Measurements from ENCODE around the gene TAC1. TPM values are rescaled to one million over a fixed set of nuclear protein-coding genes. Genes with fewer than 3 reads are reported as not detected.
"Not testable (repeated sequence)": the region's sequence is repeated elsewhere in the genome, so short reads cannot be mapped to it uniquely, and the experiment has no call there.

Gene TAC1, protein sequence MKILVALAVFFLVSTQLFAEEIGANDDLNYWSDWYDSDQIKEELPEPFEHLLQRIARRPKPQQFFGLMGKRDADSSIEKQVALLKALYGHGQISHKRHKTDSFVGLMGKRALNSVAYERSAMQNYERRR
- 20.4 and 26.2 TPM in 2 replicates for total RNA-seq (2014; rRNA removed; shearing (Covaris generic))

DNA sequence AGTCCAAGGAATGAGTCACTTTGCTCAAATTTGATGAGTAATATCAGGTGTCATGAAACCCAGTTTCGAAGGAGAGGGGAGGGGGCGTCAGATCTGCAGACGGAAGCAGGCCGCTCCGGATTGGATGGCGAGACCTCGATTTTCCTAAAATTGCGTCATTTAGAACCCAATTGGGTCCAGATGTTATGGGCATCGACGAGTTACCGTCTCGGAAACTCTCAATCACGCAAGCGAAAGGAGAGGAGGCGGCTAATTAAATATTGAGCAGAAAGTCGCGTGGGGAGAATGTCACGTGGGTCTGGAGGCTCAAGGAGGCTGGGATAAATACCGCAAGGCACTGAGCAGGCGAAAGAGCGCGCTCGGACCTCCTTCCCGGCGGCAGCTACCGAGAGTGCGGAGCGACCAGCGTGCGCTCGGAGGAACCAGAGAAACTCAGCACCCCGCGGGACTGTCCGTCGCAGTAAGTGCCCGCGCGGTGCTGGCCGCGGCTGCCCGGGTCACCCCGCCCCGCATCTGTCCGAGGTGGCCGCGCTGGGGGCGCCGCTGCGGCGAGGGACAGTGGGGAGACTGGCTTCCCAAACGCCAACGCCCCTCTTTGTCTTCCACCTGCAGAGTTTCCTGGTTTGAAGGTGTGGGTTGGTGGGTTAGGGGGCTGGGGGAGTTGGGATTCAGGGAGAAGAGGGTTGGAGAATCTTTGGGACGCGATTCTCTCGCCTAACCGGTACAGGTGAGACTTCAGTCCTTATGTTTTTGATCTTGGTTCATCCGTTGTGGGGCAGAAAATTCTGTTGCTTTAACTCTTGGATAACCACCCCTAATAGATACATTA, at the start of gene TAC1:
Gene TAC1 (plus strand): TSS at position 351 of the 829 bp plus-strand sequence. CDS start 527 bp downstream, outside the sequence.
- peak; percentile 23 for DNase-seq (ENCODE audit: low read depth)

DNA sequence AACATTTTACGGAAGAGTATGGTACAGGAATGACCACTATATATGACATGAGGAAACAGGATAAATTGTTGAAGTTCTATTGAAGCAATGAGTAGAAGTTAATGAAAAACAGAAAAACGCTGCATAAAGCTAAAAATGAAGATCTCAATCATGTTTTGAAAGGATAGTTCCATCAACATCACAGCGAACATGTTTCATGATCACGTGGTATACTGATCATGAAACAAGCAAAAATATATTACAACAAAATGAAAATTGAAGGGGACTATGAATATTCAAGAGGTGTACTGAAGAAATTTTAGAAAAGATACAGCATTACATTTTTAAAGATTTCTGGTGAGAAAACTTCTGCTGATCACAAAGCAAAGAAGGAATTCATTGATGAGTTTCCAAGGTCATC, 45.9 kb upstream of the TAC1 start:
- DNase-seq (ENCODE audit: low read depth) = no peak

DNA sequence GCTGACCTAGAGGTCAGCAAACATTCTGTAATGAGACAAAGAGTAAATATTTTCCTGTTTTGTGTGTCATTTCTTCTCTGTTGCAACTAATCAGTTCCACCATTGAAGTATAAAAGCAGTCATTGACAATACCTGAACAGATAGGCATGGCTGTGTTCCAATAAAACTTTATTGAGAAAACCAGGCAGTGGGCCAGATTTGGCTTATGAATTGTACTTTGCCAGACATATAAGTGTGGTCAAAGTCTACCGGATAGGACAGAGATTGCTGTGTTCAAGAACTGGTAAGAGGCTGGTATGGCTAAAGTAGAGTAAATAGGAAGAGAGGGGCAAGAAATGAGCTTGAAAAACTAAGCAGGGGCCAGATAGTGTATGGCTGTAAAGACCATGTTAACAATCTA, 38.3 kb upstream of the TAC1 start:
- no peak for DNase-seq (ENCODE audit: low read depth)

DNA sequence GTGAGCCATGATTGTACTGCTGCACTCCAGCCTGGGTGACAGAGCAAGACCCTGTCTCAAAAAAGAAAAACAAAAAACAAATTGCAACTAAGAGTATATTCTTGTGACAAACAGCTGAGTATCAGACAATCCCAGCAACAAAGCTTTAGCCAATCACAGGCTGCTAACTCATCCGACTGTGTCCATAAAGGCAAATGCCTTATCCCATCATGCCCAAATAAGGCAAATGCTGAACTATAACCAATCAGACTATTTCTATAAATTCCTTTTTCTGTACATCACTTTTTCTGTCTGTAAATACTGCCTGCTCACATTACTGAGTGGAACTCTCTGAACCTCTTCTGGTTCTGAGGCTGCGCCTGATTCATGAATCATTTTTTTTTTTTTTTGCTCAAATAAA, 37.5 kb upstream of the TAC1 start:
- no peak for DNase-seq (ENCODE audit: low read depth)

- no peak for DNase-seq (ENCODE audit: low read depth)
Measured at GRCh38 chr7:97697396-97697795, 34.5 kb upstream of the TAC1 start.

- peak; percentile 49 for DNase-seq (ENCODE audit: low read depth)
Measured at GRCh38 chr7:97722386-97722785, 9.5 kb upstream of the TAC1 start.

GRCh38 chr7:97732565-97733275, 834 bp downstream of the TAC1 start:
- no peak for DNase-seq (ENCODE audit: low read depth)

- no peak for DNase-seq (ENCODE audit: low read depth)
Measured at GRCh38 chr7:97733276-97734161, 1.6 kb downstream of the TAC1 start.

DNA sequence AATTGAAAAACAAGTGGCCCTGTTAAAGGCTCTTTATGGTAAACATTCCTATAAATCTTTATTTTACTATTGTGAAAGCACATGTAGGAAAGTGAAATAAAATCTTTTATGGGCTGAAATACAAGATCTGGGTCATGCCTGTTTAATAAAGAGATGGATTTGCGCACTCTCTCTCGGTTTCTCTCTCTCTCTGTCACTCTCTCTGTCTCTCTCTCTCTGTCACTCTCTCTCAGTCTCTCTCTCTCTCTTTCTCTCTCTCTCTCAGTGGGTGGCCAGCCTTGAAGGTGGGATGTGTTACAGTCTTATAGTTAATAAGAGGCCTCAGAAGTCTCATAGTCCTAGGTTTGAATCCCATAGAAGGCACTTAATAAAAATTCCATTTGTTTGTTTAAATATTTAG, 2.4 kb downstream of the TAC1 start:
- no peak for DNase-seq (ENCODE audit: low read depth)

DNA sequence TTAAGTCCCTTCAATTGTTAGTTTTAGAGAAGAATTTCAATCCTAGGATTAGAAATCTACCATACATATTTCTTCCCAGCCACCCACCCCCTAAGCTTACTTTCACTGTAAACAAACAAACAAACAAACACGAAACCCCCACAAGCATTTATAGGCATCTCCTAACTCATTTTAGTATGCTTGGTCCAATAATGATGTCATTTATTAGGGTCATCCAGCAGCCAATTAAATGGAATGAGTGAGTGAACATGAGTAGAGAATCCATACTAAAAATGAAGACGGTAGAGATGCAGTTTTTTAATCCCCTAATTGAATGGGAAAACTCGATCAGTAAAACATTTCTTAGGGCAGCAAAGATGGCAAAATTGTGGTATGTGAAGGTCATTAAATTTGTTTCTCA, 3.2 kb downstream of the TAC1 start:
- DNase-seq (ENCODE audit: low read depth) = no peak

GRCh38 chr7:97748482-97748881, 16.6 kb downstream of the TAC1 start:
- DNase-seq (ENCODE audit: low read depth) = no peak

DNA sequence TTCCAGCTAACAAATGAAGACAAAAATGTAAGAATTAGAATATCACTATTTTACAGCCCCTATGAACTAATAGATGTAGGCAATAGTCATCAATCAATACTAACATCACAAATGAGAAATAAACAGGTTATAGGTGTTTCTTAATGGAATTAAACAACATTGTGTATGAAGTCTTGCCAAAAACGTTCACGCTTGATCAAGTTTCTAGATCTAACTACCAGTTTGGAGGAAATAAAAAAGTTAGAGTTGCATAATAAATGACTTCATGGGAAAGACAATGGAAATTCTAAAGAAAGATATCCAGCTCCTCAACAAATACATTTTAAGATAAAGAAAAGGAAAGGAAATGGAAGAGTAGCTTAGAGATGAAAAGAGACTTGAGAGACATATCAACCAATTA, 19.7 kb downstream of the TAC1 start:
- DNase-seq (ENCODE audit: low read depth) = no peak

DNA sequence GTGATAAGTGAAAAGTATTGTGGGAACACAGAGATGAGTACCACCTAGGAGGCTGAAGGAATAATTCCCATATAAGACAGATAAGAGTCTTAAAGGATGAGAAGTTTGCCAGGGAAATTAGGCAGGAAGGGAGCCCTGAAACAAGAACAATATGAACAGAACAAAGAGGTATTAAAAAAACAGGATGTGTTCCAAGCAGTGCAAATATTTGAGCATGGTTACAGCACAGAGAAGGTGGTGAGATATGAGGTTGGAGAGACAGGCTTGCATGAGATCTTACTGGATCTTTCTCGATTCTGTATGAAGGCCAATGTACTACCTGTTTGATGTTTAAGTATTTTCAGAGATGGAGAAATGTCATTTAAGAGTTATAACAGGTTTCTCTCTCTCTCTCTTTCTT, 20.3 kb downstream of the TAC1 start:
- DNase-seq (ENCODE audit: low read depth) = no peak

GRCh38 chr7:97757824-97758223, 25.9 kb downstream of the TAC1 start:
- DNase-seq (ENCODE audit: low read depth) = no peak

DNA sequence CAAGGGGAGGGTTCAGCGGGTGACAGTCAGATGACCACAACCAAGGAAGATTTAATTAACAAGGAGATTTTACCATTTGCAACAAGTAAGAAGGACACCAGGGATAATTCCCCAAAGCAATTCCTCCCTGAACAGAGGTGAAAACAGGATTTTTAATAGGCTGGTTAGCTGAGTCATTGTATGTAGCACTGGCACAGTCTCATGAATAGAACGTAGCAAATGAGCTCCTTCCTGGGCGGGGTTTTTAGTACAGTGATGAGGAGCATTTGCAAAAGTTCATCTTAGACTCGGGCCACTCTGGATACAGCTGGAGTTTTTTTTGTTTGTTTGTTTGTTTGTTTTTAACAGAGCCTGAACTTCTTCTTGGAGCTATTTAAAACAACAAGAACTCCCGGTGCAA, 39.0 kb downstream of the TAC1 start:
- peak; percentile 39 for DNase-seq (ENCODE audit: low read depth)

DNA sequence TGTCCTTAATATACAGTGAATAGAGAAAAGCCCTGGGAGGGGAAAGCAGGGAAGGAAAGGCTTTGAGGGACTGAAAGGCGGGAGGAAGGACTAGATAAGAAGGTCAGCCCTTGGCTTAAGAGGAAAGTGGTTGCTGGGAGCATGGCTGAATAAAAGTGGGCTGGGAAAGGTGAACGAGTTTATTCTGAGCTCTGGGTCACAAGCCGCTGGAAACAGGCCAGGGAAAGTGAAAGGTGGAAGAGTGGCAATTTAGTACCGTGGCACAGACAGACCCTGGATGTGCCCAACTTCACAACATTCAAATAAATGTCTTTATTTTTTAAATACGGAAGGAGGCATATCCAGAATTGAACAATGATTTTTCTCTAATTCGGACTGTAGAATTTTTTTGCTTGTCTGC, 39.7 kb downstream of the TAC1 start:
- no peak for DNase-seq (ENCODE audit: low read depth)

- DNase-seq (ENCODE audit: low read depth) = no peak
Measured at GRCh38 chr7:97772045-97772901, 40.4 kb downstream of the TAC1 start.

GRCh38 chr7:97786398-97786797, 54.5 kb downstream of the TAC1 start:
- DNase-seq (ENCODE audit: low read depth) = not testable (repeated sequence)
